Ishikawa (cell line): Measurements from ENCODE around the gene SLFN12L.

ENCODE experiments used
- CEBPB ChIP-seq: IDR thresholded peaks from 2 replicates; pipeline ENCODE4 v1.6.1; 2012
- CREB1 ChIP-seq: IDR thresholded peaks from 2 replicates; pipeline ENCODE4 v1.6.1; 2012; ENCODE audit warnings: low read depth
- EP300 ChIP-seq: IDR thresholded peaks from 2 replicates; pipeline ENCODE4 v1.6.1; 2012; ENCODE audit warnings: borderline replicate concordance
- RAD21 ChIP-seq: IDR thresholded peaks from 2 replicates; pipeline ENCODE4 v1.6.1; 2012; ENCODE audit warnings: low read depth
- TAF1 ChIP-seq: IDR thresholded peaks from 2 replicates; pipeline ENCODE4 v1.6.1; 2012; ENCODE audit warnings: low read depth, mild to moderate bottlenecking
- YY1 ChIP-seq: IDR thresholded peaks from 2 replicates; pipeline ENCODE4 v1.6.1; 2012; ENCODE audit warnings: low read depth
- TF ChIP-seq, protein P1 (sequence below): IDR thresholded peaks from 2 replicates; pipeline ENCODE4 v1.6.1; 2012; ENCODE audit warnings: low read depth, mild to moderate bottlenecking
- TF ChIP-seq, protein P2 (sequence below): IDR thresholded peaks from 2 replicates; pipeline ENCODE4 v1.6.1; 2012

DNA sequence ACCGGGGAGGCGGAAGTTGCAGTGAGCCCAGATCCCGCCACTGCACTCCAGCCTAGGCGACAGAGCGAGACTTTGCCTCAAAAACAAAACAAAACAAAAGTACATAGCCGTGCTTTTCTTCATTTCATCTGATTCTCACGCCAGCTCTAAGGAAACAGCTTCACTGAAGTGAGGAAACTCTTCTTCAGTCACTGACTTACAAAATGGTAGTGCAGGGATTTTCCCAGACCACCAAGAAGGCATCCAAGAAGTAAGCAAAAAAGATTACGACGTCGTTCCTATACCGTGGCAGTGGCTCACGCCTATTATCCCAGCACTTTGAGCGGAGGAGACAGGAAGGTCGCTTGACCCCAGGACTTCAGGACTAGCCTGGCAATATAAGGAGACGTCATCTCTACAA lies 48.5 kb downstream of the SLFN12L start:
- TF ChIP-seq CREB1: no peak
- TF ChIP-seq CEBPB: no peak
- TF ChIP-seq YY1: no peak
- TF ChIP-seq, protein P1, sequence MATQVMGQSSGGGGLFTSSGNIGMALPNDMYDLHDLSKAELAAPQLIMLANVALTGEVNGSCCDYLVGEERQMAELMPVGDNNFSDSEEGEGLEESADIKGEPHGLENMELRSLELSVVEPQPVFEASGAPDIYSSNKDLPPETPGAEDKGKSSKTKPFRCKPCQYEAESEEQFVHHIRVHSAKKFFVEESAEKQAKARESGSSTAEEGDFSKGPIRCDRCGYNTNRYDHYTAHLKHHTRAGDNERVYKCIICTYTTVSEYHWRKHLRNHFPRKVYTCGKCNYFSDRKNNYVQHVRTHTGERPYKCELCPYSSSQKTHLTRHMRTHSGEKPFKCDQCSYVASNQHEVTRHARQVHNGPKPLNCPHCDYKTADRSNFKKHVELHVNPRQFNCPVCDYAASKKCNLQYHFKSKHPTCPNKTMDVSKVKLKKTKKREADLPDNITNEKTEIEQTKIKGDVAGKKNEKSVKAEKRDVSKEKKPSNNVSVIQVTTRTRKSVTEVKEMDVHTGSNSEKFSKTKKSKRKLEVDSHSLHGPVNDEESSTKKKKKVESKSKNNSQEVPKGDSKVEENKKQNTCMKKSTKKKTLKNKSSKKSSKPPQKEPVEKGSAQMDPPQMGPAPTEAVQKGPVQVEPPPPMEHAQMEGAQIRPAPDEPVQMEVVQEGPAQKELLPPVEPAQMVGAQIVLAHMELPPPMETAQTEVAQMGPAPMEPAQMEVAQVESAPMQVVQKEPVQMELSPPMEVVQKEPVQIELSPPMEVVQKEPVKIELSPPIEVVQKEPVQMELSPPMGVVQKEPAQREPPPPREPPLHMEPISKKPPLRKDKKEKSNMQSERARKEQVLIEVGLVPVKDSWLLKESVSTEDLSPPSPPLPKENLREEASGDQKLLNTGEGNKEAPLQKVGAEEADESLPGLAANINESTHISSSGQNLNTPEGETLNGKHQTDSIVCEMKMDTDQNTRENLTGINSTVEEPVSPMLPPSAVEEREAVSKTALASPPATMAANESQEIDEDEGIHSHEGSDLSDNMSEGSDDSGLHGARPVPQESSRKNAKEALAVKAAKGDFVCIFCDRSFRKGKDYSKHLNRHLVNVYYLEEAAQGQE: no peak
- TF ChIP-seq TAF1: no peak
- TF ChIP-seq EP300: no peak
- TF ChIP-seq, protein P2, sequence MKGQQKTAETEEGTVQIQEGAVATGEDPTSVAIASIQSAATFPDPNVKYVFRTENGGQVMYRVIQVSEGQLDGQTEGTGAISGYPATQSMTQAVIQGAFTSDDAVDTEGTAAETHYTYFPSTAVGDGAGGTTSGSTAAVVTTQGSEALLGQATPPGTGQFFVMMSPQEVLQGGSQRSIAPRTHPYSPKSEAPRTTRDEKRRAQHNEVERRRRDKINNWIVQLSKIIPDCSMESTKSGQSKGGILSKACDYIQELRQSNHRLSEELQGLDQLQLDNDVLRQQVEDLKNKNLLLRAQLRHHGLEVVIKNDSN: no peak
- TF ChIP-seq RAD21: no peak
